BLaER1 treated with 17β-estradiol and CSF1 and Interleukin-3, amounts not matched to agents 10 nM and 100 nM (cell line): ENCODE measurements around the gene PPP1R15A.

Source experiments
- H3K27ac ChIP-seq, 11 experiments: shearing (Covaris generic); formaldehyde crosslinking; 2 replicates each; pipeline ENCODE4 v1.8.1; 2022
- H3K27me3 ChIP-seq, 11 experiments: shearing (Covaris generic); formaldehyde crosslinking; 2 replicates each; pipeline ENCODE4 v1.8.1; 2022
- H3K36me3 ChIP-seq, 11 experiments: shearing (Covaris generic); formaldehyde crosslinking; 2 replicates each; pipeline ENCODE4 v1.8.1; 2022
- H3K4me1 ChIP-seq, 10 experiments: shearing (Covaris generic); formaldehyde crosslinking; 2 replicates each; pipeline ENCODE4 v1.8.1; 2022
- H3K4me2 ChIP-seq, 11 experiments: shearing (Covaris generic); formaldehyde crosslinking; 2 replicates each; pipeline ENCODE4 v1.8.1; 2022
- H3K4me3 ChIP-seq, 10 experiments: shearing (Covaris generic); formaldehyde crosslinking; 2 replicates each; pipeline ENCODE4 v1.8.1; 2022
- H3K9ac ChIP-seq, 11 experiments: shearing (Covaris generic); formaldehyde crosslinking; 2 replicates each; pipeline ENCODE4 v1.8.1; 2022
- H3K9me3 ChIP-seq, 11 experiments: shearing (Covaris generic); formaldehyde crosslinking; replicated peaks in 1 of 11; 2 replicates each; pipeline ENCODE4 v1.8.1; 2022
- H4K20me1 ChIP-seq, 11 experiments: shearing (Covaris generic); formaldehyde crosslinking; 2 replicates each; pipeline ENCODE4 v1.8.1; 2022
- Cebpa-rat ChIP-seq, 11 experiments: shearing (Covaris generic); IDR thresholded peaks; 2 replicates each; pipeline ENCODE4 v1.8.1; 2022

Gene PPP1R15A

DNA sequence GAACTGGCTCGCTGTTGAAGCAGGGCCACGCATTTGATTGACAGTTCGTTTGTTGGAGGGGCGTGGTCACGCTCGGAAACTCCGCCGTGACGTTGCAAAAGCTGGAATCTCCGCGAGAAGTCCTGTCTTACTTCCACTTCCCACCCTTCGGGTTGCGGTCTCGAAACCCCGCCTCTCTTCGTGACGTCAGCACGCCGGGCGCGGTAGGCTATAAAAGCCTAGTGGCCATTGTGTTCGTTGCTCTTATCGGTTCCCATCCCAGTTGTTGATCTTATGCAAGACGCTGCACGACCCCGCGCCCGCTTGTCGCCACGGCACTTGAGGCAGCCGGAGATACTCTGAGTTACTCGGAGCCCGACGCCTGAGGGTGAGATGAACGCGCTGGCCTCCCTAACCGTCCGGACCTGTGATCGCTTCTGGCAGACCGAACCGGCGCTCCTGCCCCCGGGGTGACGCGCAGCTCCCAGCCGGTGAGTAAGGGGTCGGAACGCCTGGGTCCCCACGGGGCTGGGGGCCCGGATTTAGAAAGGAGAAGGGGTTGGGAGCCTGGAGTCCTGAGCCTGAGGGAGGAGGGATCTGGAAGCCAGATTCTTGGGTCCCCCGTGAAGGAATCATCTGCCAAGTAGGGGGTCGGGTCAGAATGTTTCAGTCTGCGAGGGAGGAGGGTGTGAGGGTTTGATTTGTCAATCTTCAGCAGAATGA lies at the start of gene PPP1R15A:
Gene PPP1R15A, plus strand, starts transcription at position 240 of the 702 bp plus-strand sequence. CDS start 813 bp downstream, outside the sequence.
- peaks cover 0 to 3% (median 0%) of the 10 kb centered on the region in 11 experiments; a peak in 4 of 22 replicates for H3K9me3 ChIP-seq
- peak within 1 kb of the TSS; percentile 96 to 100 (median 99) for H3K9ac ChIP-seq
- peak within 1 kb of the TSS; percentile 89 to 100 (median 98) for H3K4me2 ChIP-seq
- peak within 1 kb of the TSS; percentile 88 to 99 (median 91) for H3K4me3 ChIP-seq
- peaks cover 40 to 68% (median 64%) of the 10 kb centered on the region in 10 experiments for H3K4me1 ChIP-seq
- 0 out of 22 replicates have a peak, but pooled peaks of 1 of the 11 experiments have one; percentile 11 for TF ChIP-seq Cebpa-rat (IDR thresholded peaks at IDR 0.05)
- peaks cover 26 to 44% (median 37%) of the 10 kb centered on the region in 11 experiments for H4K20me1 ChIP-seq
- no peaks in the 10 kb centered on the region for H3K27me3 ChIP-seq
- peaks cover 22 to 39% (median 31%) of the 10 kb centered on the region in 11 experiments; a peak in 21 of 22 replicates for H3K36me3 ChIP-seq
- H3K27ac ChIP-seq: peak within 1 kb of the TSS; percentile 96 to 100 (median 98)

GRCh38 chr19:48822514-48822913 lies 49.7 kb upstream of the PPP1R15A start:
- no peak overlapping the region for H3K4me3 ChIP-seq
- H3K36me3 ChIP-seq: peaks cover 0 to 44% (median 5%) of the 10 kb centered on the region in 11 experiments; a peak in 9 of 22 replicates
- no peak overlapping the region for H3K4me2 ChIP-seq
- no peak overlapping the region for H3K9ac ChIP-seq
- H3K9me3 ChIP-seq: peaks cover 0 to 10% (median 0%) of the 10 kb centered on the region in 11 experiments; a peak in 5 of 22 replicates
- TF ChIP-seq Cebpa-rat (IDR thresholded peaks at IDR 0.05): no peak
- H3K27me3 ChIP-seq: no peaks in the 10 kb centered on the region
- no peak overlapping the region for H3K27ac ChIP-seq
- H3K4me1 ChIP-seq: peaks cover 0 to 6% (median 0%) of the 10 kb centered on the region in 10 experiments; a peak in 4 of 20 replicates
- H4K20me1 ChIP-seq: peaks cover 0 to 15% (median 0%) of the 10 kb centered on the region in 11 experiments; a peak in 2 of 22 replicates

- Histone ChIP-seq H3K36me3 (peaks cover 0 to 53% (median 5%) of the 10 kb centered on the region in 11 experiments; a peak in 9 of 22 replicates), H3K27me3 (no peaks in the 10 kb centered on the region), H3K27ac (no peak overlapping the region), H4K20me1 (peaks cover 0 to 3% (median 0%) of the 10 kb centered on the region in 11 experiments; a peak in 1 of 22 replicates), H3K4me1 (peaks cover 0 to 8% (median 0%) of the 10 kb centered on the region in 10 experiments; a peak in 4 of 20 replicates), H3K9me3 (peaks cover 0 to 10% (median 0%) of the 10 kb centered on the region in 11 experiments; a peak in 5 of 22 replicates), H3K9ac (no peak overlapping the region), H3K4me2 (no peak overlapping the region), H3K4me3 (no peak overlapping the region)
- no peak for TF ChIP-seq Cebpa-rat (IDR thresholded peaks at IDR 0.05)
These were observed 45.6 kb upstream of the PPP1R15A start for GRCh38 chr19:48826606-48827020.

GRCh38 chr19:48830088-48830487 lies 42.1 kb upstream of the PPP1R15A start:
- Histone ChIP-seq H4K20me1 (peaks cover 0 to 3% (median 0%) of the 10 kb centered on the region in 11 experiments; a peak in 1 of 22 replicates), H3K27me3 (no peaks in the 10 kb centered on the region), H3K27ac (no peak overlapping the region), H3K9me3 (no peaks in the 10 kb centered on the region), H3K4me3 (no peak overlapping the region), H3K4me2 (no peak overlapping the region), H3K4me1 (peaks cover 8 to 24% (median 15%) of the 10 kb centered on the region in 10 experiments; a peak in 19 of 20 replicates), H3K36me3 (peaks cover 0 to 54% (median 0%) of the 10 kb centered on the region in 11 experiments; a peak in 4 of 22 replicates), H3K9ac (no peak overlapping the region)
- no peak for TF ChIP-seq Cebpa-rat (IDR thresholded peaks at IDR 0.05)

DNA sequence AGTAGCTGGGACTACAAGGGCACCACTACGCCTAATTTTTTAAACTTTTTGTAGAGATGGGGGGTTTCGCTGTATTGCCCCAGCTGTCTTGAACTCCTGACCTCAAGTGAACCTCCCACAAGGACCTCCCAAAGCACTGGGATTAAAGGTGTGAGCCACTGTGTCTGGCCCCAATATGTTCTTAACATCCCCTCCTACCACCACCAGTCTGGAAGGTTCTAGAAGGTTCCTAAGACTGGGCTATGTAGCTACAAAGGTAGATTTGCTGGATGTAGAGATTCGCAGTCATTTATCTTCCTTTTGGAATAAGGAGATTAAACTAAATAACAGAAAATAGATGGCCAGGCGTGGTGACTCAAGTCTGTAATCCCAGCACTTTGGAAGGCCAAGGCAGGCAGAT lies 41.3 kb upstream of the PPP1R15A start:
- no peak for TF ChIP-seq Cebpa-rat (IDR thresholded peaks at IDR 0.05)
- no peak overlapping the region for H3K4me3 ChIP-seq
- H3K27ac ChIP-seq: no peak overlapping the region
- no peaks in the 10 kb centered on the region for H3K27me3 ChIP-seq
- peaks cover 9 to 32% (median 23%) of the 10 kb centered on the region in 10 experiments for H3K4me1 ChIP-seq
- peaks cover 0 to 49% (median 0%) of the 10 kb centered on the region in 11 experiments; a peak in 4 of 22 replicates for H3K36me3 ChIP-seq
- H3K9me3 ChIP-seq: no peaks in the 10 kb centered on the region
- H3K4me2 ChIP-seq: no peak overlapping the region
- H4K20me1 ChIP-seq: peaks cover 0 to 3% (median 0%) of the 10 kb centered on the region in 11 experiments; a peak in 1 of 22 replicates
- H3K9ac ChIP-seq: no peak overlapping the region

GRCh38 chr19:48833049-48833448 lies 39.2 kb upstream of the PPP1R15A start:
- peaks cover 0 to 38% (median 0%) of the 10 kb centered on the region in 11 experiments; a peak in 3 of 22 replicates for H3K36me3 ChIP-seq
- H3K27ac ChIP-seq: no peak overlapping the region; a peak in 1 of 22 replicates
- peak overlapping the region in 4 of 11 experiments; percentile 10 to 80 (median 24); a peak in 3 of 22 replicates for H3K4me2 ChIP-seq
- H3K4me3 ChIP-seq: no peak overlapping the region
- H3K9ac ChIP-seq: peak overlapping the region in 1 of 11 experiments; percentile 46; a peak in 1 of 22 replicates
- H3K27me3 ChIP-seq: no peaks in the 10 kb centered on the region
- peaks cover 23 to 46% (median 37%) of the 10 kb centered on the region in 10 experiments for H3K4me1 ChIP-seq
- H4K20me1 ChIP-seq: peaks cover 0 to 3% (median 0%) of the 10 kb centered on the region in 11 experiments; a peak in 1 of 22 replicates
- no peaks in the 10 kb centered on the region for H3K9me3 ChIP-seq
- no peak for TF ChIP-seq Cebpa-rat (IDR thresholded peaks at IDR 0.05)

GRCh38 chr19:48833977-48834376 lies 38.2 kb upstream of the PPP1R15A start:
- Histone ChIP-seq H3K4me1 (peaks cover 23 to 54% (median 38%) of the 10 kb centered on the region in 10 experiments), H3K27ac (peak overlapping the region in 7 of 11 experiments; percentile 22 to 55 (median 40); a peak in 8 of 22 replicates), H4K20me1 (peaks cover 0 to 3% (median 0%) of the 10 kb centered on the region in 11 experiments; a peak in 1 of 22 replicates), H3K4me3 (no peak overlapping the region), H3K4me2 (peak overlapping the region; percentile 46 to 86 (median 58); a peak in 20 of 22 replicates), H3K9ac (peak overlapping the region in 6 of 11 experiments; percentile 28 to 60 (median 46); a peak in 7 of 22 replicates), H3K36me3 (peaks cover 0 to 33% (median 0%) of the 10 kb centered on the region in 11 experiments; a peak in 3 of 22 replicates), H3K9me3 (no peaks in the 10 kb centered on the region), H3K27me3 (no peaks in the 10 kb centered on the region)
- TF ChIP-seq Cebpa-rat (IDR thresholded peaks at IDR 0.05): no peak

GRCh38 chr19:48835734-48836088 lies 36.5 kb upstream of the PPP1R15A start:
- Histone ChIP-seq H3K27me3 (no peaks in the 10 kb centered on the region), H4K20me1 (peaks cover 0 to 1% (median 0%) of the 10 kb centered on the region in 11 experiments; a peak in 1 of 22 replicates), H3K36me3 (peaks cover 0 to 26% (median 0%) of the 10 kb centered on the region in 11 experiments; a peak in 3 of 22 replicates), H3K4me2 (peak overlapping the region; percentile 74 to 95 (median 90)), H3K9me3 (no peaks in the 10 kb centered on the region), H3K9ac (peak overlapping the region; percentile 55 to 86 (median 69)), H3K4me3 (peak overlapping the region; percentile 48 to 68 (median 55); a peak in 19 of 20 replicates), H3K27ac (peak overlapping the region; percentile 43 to 79 (median 67)), H3K4me1 (peaks cover 23 to 56% (median 39%) of the 10 kb centered on the region in 10 experiments)
- no peak for TF ChIP-seq Cebpa-rat (IDR thresholded peaks at IDR 0.05)
